Kidney tubule cell (primary cell): Measurements from ENCODE around the gene CNPPD1.

ENCODE experiments used
- DNase-seq: peaks from one replicate; pipeline ENCODE4 v3.0.0-alpha.2; 2018; ENCODE audit warnings: low spot score

The CNPPD1 gene

DNA sequence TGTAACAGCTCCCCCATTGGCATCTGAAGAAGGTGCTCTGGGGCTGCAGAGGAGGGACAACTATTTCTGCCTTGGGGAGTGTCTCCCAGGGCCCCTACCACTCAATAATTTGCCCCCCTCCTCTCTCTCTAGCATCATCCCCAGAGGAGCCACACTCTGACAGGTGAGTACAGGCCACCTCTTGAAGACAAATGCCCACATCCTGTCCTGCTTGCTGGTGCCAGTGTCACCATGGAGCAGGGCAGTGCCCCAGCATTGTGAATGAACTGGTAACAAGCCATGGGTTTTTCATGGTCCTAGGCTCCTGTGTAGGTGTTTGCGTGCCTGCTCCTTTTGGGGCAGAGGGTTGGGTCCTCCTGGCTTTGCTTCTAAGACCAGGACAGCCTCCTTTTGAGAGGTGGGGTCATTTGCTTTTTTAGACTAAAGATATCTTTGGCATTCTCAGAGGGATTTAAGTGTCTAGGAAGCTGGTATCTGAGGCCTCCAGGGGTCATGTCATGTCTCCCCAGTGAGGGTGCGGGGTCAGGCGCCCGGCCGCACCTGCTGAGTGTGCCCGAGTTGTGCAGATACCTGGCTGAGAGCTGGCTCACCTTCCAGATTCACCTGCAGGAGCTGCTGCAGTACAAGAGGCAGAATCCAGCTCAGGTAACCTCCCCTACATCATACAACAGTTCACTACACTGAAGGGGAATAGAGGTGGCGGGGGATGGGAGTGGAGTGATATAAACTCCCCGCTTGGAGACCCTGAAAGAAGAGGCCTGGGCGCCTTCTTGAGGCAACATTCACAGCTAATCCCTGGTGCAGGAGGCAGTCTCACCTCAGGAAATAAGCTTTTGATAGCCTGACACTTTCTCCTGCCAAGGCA is 3.1 kb upstream of the CNPPD1 start:
- no peak for DNase-seq

DNA sequence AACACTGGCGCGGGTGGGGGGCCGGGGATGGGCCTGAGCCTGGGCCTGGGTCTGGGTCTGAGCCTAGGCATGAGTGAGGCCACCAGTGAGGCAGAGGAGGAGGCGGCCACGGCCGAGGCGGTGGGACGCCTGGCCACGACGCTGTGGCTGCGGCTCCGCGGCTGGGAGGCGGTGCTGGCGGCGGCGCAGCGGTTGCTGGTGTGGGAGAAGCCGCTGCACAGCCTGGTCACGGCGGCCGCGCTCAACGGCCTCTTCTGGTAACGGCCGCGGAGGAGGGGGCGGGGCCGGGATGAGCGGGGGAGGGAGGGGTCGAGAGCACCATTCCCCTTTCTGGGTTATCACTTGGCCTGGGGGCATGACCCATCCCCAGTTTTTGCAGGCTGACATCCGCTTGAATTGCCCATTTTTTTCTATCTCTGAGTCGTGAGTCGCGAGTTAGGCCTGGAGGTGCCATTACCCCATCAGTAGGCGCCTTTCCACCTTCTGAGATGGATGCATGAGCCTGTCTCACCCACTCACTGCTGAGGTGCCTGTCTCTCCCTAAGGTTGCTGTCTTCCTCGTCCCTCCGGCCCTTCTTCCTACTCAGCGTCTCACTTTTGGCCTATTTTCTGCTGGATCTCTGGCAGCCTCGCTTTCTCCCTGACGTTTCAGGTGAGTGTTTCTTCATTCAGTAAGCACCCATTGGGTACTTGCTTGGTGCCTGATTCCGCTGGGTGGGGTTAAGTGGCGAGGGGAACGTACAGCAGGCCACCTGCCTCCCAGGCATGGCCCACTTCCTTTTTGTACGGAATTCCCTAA is 1.9 kb upstream of the CNPPD1 start:
- DNase-seq, result no peak

DNA sequence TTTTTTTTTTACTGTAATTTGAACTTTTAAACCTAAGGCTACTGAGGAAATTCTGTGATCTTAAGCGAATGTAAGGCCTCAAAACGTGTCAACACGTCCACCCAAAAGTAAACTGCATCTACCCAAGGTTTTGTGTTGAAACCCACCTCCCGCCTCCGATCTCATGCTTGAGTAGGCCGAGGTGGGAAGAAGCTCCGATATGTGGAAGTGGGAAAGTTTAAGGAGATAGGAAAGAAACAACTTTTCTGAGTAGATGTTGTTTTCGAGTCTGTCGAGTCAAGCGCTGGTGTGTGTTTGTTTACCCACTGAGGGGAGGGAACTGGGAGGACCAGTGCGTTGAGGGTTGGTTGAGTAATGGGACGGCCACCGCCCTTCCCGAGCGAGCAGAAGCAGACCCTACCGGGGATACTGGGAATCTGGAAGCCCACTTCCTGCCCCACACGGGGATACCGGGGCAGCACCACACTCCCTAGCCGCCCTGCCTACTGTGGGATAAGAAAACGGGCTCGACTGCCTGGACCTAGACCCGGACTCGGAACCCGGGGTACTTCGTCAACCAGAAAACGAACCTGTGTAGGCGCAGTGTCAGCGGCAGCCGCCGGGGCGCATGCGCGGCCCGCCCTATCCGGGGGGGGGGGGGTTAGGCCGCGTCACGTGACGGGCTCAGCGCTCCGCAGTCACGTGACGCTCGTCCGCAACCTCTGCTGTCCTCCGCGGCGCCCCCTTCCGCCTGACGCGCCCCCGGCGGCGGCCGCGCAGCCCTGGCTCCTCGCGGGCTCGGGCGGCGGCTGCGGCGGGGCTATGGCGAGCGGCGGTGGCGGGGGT is 1.0 kb upstream of the CNPPD1 start, which contains the start of gene RETREG2:
RETREG2 (plus strand) TSS at position 724 of the 825 bp plus-strand sequence; CDS start at position 802, 78 bp downstream.
- peak; percentile 90 for DNase-seq

DNA sequence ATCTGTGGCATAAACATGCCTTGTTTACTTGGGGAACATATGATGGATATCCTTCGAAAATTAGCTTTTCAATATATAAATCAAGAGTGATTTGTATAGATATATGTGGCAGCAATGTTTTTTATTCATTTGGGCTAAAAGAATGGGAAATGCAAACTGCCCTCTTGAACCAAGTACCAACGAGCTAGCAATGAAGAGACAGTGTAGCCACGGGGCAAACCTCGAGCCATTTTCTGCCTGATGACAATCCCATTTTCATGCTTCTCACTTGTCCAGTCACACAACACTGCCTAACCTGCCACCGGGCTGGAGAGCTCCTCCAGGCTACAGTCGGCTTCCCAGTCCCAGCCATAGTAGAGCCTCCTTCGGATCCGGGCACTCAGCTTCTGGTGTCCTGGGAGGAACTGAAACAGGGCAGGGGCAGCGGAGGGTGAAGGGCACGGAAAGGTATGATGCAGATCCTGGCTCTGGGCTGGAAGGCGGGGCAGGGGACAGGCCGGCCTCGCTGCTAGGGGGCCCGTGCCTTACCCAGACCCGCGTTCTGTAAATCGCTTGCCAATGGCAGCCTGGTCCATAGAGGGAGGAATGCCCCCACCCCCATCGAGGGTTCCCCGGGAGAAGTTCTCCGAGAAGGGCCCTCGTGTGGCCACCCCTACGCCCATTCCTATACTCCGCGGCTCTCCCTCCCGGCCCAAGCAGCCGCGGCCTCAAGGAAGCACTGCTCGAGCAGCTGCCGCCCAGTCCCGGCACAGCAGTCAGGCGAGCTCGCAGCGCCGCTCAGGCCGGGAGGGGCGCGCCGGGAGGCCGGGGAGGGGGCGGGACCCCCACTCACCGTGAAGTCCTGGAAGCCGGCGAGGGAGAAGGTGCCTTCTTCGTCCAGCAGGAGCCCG is 552 bp downstream of the CNPPD1 start:
- DNase-seq, result peak; percentile 72

DNA sequence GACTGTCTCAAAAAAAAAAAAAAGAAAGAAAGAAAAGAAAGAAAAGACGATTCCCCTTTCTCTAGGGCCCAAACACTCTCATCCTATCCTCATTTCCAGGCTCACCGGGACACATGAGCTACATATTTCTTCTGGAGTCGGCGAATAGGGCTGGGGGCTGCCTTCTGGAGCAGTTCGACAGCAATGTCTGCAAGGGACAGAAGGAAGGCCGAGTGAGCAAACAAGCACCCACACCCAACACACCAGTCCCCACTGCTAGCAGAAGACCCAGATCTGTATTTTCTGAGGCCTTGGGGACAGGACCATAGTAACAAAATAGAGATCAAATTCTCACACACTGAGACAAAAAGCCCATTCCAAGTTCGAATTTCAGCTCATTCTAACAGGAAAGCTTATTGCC is 1.2 kb downstream of the CNPPD1 start:
- DNase-seq, result no peak

DNA sequence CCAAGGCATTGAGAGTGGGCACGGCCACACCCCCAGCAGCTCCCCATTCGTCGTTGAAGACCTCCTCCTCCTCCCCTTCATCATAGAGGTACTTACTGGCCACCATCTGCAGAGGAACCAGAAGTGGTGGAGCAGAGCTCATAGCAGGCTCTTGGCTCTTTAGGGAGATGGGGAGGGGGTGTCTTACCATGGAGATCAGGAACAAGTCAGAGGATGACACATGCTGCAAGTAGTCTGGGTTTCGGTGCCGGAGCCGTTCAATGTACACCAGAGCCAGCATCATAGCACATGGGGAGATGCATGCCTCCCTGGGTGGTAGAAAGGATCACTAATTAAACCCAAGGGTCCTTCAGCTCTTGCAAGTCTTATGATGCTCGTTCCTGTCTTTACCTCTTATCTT is 1.9 kb downstream of the CNPPD1 start:
- DNase-seq, result peak; percentile 90

DNA sequence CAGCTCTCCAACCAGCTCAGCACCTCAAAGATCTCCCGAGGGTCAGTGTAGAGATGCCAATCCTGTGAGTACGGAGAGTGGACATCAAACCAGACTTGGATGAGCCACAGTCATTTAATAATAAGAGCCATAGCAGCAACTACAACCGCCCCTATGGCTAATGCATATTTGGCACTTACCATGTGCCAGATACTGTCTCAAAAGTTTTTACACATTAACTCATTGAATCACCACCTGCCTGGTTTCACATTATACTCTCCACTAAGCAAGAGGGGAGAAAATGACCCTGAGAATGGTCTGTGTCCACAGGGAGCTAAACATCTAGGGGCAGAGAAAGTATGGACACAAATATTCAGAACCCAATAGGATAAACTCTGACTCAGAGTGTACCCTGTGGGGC is 2.6 kb downstream of the CNPPD1 start:
- peak; percentile 92 for DNase-seq

DNA sequence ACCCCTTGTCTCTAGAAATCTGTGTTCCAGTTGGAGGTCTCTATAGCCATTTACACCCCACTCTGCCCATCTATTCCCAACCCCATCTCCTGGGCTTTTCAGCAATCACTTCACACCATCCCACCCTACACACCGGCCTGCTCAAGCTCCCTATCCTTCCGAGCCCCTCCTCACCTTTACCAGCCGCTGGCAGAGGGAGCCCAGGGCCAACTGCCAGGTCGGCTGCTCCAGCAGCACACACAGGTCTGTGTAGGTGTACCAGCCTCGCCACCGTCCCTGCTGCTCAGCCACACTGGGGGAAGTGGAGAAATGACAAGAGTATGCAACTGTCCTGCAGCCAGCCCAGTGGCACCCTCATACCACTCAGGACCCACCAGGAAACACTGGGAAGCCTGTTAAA is 3.5 kb downstream of the CNPPD1 start:
- DNase-seq, result no peak

DNA sequence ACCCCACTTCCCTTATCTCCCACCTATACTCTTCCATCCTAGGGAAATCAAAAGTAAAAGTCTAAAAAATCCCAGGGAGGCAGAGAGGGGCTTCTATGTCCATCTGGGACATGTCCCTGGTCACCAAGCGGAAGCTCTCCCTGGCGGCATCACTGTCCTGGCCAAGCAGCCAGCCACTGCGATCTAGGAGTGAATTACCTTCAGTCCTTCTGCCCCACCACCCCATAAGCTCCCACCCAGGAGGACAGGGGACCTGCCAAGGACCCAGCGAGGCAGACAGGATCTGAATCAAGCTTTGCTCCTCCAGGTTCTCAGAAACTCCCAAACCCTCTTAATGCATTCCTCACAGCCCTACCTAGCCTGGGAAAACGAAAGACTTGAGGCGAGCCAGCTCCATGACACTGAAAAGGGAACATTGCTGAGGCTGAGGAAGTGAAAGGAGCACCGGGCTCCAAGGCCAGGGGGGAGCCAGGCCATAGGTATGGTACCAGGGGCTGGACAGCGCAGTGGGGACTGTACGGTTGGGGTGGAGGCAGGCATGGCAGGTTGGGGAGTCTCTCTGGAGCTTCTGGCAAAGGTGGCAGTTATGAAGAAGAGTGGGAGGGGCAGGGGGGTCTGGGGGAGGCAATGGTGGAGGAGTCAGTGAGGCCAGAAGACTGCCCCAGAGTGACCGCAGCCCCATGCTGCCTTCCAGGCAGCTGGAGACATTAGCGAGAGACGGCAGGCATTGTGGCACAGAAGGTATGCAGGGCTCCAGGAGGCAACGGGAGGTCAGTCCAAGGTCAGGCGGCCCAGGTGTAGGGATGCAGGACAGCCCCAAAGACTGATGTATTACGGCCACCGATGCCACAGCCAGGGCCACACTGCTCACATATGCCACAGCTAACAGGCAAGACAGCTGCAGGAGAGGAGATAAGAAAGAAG is 4.2 kb downstream of the CNPPD1 start:
- no peak for DNase-seq

DNA sequence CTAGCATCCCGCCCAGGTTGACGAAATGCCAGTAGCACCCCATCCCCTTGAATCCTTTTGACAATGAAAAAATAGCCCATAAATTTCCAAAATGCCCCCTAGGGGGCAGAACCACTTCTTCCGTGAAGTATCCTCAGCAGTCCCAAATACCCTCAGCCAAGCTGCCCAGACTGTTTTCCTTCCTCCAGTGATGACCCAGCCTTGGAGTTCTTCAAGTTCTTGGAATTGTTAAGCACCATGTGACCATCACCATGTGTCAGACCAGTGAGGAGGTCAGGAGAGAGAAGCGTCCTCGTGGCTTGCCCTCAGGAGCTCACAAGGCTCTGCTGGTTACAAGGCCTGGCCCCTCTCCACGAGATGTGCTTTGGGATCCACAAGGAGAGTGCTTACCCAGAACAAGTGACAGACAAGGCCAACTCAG is 5.5 kb downstream of the CNPPD1 start:
- peak; percentile 92 for DNase-seq

DNA sequence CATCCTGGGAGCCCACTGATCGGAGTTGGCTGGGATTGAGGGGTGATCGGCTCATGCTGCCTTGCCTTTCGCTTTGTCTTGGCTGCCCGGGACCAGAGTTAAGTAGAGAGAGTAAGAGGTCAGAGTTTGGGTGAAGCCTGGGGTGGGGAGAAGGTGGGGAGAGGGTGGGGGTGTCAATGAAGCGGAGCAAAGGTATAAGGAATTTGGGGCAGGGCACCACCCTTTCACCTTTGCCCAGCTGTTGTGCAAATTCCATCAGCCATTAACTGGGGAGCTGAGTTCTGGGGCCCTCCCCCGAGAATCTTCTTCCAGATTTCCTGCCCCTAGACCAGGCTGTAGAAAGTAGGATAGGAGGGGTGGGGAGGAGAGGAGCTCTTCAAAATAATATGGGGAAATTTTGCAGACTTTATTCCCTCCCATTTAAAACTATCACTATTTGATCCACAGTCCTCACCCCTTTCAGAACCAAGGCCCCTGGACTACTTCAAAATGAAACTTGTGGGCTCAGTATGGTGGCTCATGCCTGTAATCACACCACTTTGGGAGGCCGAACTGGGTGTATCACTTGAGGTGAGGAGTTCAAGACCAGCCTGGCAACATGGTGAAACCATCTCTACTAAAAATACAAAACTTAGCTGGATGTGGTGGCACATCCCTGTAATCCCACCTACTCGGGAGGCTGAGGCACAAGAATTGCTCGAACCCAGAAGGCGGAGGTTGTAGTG is 6.6 kb downstream of the CNPPD1 start, which contains the start of gene SLC23A3:
SLC23A3 (minus strand) TSS at position 100 of the 725 bp plus-strand sequence; CDS start at position 55, 45 bp downstream.
- no peak for DNase-seq

DNA sequence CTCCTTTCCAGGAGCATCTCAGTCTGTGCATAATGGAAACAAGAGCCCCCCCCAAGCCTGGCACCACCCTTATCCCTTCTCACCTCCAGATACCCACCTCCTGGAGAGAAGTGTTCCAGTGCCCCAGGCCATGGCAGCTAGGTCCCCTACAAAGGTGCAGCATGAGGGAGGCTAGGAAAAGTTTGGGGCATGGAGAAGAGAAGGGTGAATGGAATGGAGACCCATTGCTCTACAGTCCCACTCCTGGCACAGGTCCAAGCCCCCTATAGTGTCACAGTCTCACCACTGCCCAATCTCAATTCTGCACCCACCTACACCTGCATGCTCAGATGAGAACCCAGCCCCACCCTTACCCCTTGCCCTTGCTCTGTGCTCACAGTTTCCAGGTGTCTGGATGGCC is 7.8 kb downstream of the CNPPD1 start:
- no peak for DNase-seq

DNA sequence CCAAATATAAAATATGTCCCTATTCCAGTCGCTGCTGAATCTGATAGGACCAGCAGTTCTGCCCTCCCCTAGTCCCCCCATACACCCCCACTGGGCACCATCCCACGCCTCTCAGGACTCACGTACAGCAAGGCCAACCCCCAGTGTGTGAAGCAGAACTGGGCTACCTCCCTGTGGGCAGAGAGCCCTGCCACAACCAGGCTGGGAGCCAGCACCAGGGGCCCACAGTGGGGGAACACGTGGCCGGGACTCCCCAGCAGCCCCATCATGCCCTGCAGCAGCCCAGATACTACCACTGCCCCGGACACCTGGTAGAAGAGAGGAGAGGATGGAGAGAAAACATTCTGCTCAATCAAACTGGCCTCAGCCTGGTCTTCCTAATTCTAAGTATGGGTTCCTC is 8.2 kb downstream of the CNPPD1 start:
- DNase-seq, result no peak

DNA sequence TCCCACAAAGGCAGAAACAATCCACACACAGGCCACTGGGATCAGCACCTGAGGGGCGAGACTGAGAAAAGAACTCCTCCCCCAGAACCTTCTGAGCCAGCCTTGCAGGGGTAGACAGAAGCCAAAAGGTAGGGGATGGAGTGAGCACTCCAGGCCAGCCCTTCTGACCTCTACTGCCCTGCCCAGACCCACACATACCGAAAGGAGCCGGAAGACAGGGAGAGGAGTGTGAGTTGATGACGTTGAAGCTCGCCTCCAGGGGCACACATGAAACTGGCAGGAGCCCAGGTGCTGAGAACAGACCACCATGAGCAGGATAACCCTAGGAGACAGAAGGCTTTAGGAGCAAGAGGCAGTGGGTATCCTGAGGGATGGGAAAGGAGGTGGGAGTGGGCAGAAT is 8.7 kb downstream of the CNPPD1 start:
- DNase-seq, result no peak

DNA sequence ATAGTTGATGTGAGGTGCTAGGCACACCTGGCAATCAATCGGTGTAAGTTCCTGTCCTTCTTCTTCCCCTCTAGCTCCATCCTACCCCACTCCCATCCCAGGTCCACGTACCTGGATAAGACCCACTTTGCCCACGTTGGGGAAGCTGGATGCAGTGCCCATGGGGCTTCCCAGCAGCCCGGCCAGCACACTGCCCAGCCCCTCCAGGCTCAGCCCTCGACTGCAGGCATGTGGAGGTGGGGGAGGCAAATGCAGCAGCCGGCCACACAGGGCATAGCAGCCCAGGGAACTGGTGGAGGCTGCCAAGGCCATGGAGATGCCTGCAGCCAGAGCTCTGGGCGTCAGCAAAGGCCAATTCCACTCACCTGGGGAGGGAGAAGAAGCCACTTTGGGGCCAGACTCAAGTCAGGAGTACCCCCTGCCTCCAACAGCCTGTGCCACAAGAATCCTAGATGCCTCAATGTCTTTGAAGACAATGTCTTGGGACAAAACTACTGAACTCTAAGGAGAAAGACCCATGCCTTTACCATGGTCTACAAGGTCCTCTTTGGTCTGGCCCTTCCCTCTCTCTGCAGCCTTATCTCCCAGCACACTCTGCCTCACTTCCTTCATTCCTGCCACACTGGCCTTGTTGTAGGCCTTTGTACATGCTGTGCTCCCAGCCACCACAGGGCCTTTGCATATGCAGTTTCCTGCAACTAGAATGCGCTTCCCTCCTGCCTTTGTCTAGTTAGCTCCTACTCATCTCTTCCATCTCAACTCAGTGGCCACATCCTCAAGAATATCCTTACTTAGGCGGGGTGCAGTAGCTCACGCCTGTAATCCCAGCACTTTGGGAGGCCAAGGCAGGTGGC is 11.4 kb downstream of the CNPPD1 start:
- DNase-seq, result no peak

DNA sequence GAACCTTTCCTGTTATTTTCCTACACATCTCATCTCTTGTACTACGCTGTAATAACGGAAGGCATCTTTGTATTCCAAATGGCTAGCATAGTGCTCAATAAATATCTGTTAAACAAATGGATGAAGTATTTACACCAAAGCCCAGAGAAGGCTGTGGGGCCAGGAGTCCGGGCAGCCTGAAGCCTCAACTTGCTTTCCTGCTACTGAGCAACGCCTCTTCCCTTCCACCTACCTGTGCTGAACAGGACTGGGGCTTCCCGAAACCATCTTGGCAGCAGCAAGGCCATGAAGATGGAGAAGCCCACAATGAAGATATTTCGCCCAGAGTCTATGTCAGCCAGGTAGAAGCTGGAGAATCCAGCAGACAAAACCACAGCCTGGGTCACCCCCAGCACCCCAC is 13.6 kb downstream of the CNPPD1 start:
- DNase-seq, result no peak

DNA sequence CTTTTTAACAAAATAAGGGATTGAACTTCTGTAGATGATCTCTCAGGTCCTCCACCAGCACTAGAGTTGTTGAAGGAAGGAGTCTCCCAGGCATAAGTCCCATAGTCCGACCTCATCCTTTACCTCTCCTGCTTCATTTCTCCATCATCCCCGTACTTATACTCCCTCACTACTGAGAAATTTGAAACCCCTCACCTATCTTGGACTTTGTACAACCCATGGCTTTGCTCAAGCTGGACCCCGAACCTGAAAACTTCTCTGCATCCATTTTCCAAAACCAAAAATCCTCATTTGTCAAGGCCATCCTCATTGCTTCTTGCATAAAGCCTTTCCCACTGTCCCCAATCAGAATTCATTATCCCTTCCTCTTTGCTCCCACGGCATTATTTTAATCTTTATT is 15.6 kb downstream of the CNPPD1 start:
- DNase-seq, result no peak
